Measurements from ENCODE around the gene SPAG9.

SPAG9 gene

GRCh38 chr17:50919321-50920040, 201.2 kb downstream of the SPAG9 start:
- Histone ChIP-seq H3K36me3 (ENCODE audit: insufficient read depth, low read length) (no peaks in the 10 kb centered on the region), H3K4me3 (ENCODE audit: low read length) (no peak overlapping the region), H3K27me3 (ENCODE audit: insufficient read depth, low read length) (no peaks in the 10 kb centered on the region), H2AFZ (ENCODE audit: low read depth, low read length) (no peak overlapping the region), H3K9me3 (ENCODE audit: low read length) (no peaks in the 10 kb centered on the region), H3K4me1 (ENCODE audit: insufficient read depth, low read length) (peaks cover 44% of the 10 kb centered on the region)

GRCh38 chr17:50918933-50919296, 201.8 kb downstream of the SPAG9 start:
- no peak overlapping the region for H3K4me3 ChIP-seq (ENCODE audit: low read length)
- peaks cover 44% of the 10 kb centered on the region for H3K4me1 ChIP-seq (ENCODE audit: insufficient read depth, low read length)

DNA sequence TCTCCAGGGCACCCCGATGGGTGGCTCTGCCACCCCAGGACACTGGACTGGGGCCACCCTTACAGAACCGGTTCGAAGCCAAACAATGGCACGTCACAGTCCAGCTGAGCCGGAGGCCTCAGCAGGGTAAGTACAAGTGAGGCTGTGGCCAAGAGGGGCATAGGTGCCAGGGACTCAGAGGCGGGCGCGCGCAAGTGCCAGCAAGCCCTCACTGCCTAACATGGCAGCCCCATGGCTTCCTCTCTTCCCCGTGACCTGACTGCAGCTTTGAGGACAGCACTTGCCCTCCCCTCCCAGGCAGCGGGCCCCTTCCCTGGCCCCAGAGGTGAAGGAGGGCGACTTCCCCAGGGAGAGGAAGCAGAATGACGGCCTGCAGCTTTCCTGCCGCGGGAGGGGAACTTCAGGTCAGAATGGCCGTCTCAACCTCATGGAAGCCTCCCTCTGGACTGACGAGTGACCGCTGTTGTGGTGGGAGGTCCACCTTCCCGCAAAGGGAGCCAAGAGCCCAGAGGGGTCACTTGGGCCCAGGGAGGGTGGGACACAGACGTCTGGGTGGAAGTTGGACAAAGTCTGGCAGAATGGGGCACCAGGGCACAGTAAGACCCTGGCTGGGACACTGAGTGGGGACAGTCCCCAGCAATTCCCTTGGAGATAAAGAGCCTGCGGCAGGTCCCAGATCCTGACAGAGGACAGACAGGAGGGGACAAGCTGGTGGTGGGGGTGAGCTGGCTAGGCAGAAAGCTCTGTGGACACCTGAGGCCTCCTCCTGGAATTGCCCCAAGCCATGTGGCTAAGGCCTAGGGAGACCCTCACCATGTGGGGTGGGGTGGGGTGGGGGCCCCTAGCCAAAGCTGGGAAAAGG, 202.4 kb downstream of the SPAG9 start:
- H3K36me3 ChIP-seq (ENCODE audit: insufficient read depth, low read length): no peaks in the 10 kb centered on the region
- H3K4me1 ChIP-seq (ENCODE audit: insufficient read depth, low read length): peaks cover 44% of the 10 kb centered on the region
- H2AFZ ChIP-seq (ENCODE audit: low read depth, low read length): no peak overlapping the region
- no peaks in the 10 kb centered on the region for H3K9me3 ChIP-seq (ENCODE audit: low read length)
- no peaks in the 10 kb centered on the region for H3K27me3 ChIP-seq (ENCODE audit: insufficient read depth, low read length)
- no peak overlapping the region for H3K4me3 ChIP-seq (ENCODE audit: low read length)

More at GRCh38 chr17:50918933-50919296, 201.8 kb downstream of the SPAG9 start:
- Histone ChIP-seq H2AFZ (ENCODE audit: low read depth, low read length) (no peak overlapping the region), H3K27me3 (ENCODE audit: insufficient read depth, low read length) (no peaks in the 10 kb centered on the region), H3K9me3 (ENCODE audit: low read length) (no peaks in the 10 kb centered on the region), H3K36me3 (ENCODE audit: insufficient read depth, low read length) (no peaks in the 10 kb centered on the region)

DNA sequence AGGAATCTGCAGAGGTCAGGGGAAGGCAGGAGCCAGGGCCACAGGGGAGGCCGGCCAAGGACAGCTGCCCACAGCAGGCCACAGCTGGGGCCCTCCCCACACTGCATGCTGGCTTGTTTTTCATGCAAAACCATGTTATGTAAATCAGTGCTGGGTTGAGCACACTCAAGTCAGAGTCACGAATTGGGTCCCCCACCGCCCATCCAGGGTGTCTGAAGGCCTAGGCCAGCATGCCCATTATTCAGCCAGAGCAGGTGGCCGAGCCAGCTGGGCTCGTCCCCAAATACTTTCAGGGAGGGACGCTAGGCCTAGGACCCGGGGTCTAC, 203.3 kb downstream of the SPAG9 start:
- Histone ChIP-seq H2AFZ (ENCODE audit: low read depth, low read length) (no peak overlapping the region), H3K27me3 (ENCODE audit: insufficient read depth, low read length) (no peaks in the 10 kb centered on the region), H3K4me3 (ENCODE audit: low read length) (no peak overlapping the region), H3K36me3 (ENCODE audit: insufficient read depth, low read length) (no peaks in the 10 kb centered on the region), H3K4me1 (ENCODE audit: insufficient read depth, low read length) (peaks cover 44% of the 10 kb centered on the region), H3K9me3 (ENCODE audit: low read length) (no peaks in the 10 kb centered on the region)

- no peaks in the 10 kb centered on the region for H3K9me3 ChIP-seq (ENCODE audit: low read length)
- peaks cover 44% of the 10 kb centered on the region for H3K4me1 ChIP-seq (ENCODE audit: insufficient read depth, low read length)
- H2AFZ ChIP-seq (ENCODE audit: low read depth, low read length): no peak overlapping the region
- no peaks in the 10 kb centered on the region for H3K36me3 ChIP-seq (ENCODE audit: insufficient read depth, low read length)
- H3K4me3 ChIP-seq (ENCODE audit: low read length): no peak overlapping the region
- no peaks in the 10 kb centered on the region for H3K27me3 ChIP-seq (ENCODE audit: insufficient read depth, low read length)
Observed at GRCh38 chr17:50916708-50917417, 203.8 kb downstream of the SPAG9 start.

DNA sequence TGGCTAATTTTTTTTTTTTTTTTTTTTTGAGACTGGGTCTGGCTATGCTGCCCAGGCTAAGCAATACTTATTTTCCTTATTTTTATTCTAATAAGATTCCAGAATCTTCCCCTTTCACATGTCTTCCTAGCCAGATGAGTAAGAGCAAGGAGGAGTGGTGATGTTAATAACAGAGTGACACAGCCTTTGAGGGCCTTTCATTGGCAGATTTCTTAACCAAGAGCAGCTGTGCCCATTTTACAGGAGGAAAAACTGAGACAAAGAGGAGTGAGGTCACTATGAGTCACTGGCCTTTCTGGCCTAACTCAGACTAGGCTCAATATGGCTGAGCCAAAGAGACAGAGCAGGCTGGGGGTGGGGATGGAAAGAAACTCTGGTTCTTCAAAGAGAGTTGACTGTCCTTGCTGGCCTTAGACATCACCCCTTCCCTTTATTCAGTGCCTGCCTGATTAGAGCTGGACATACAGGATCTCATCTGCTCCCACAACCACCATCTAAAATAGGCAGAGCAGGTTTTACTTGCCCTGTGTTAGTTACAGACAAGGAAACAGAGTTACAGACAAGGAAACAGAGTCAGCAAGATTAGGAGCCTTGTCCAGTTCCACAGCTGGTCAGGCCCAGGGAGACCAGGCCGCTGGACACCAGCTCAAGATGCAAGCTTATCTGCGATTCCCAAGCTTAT, 204.5 kb downstream of the SPAG9 start:
- no peak overlapping the region for H2AFZ ChIP-seq (ENCODE audit: low read depth, low read length)
- H3K4me1 ChIP-seq (ENCODE audit: insufficient read depth, low read length): peaks cover 44% of the 10 kb centered on the region
- no peaks in the 10 kb centered on the region for H3K36me3 ChIP-seq (ENCODE audit: insufficient read depth, low read length)
- H3K9me3 ChIP-seq (ENCODE audit: low read length): no peaks in the 10 kb centered on the region
- no peaks in the 10 kb centered on the region for H3K27me3 ChIP-seq (ENCODE audit: insufficient read depth, low read length)
- H3K4me3 ChIP-seq (ENCODE audit: low read length): no peak overlapping the region

DNA sequence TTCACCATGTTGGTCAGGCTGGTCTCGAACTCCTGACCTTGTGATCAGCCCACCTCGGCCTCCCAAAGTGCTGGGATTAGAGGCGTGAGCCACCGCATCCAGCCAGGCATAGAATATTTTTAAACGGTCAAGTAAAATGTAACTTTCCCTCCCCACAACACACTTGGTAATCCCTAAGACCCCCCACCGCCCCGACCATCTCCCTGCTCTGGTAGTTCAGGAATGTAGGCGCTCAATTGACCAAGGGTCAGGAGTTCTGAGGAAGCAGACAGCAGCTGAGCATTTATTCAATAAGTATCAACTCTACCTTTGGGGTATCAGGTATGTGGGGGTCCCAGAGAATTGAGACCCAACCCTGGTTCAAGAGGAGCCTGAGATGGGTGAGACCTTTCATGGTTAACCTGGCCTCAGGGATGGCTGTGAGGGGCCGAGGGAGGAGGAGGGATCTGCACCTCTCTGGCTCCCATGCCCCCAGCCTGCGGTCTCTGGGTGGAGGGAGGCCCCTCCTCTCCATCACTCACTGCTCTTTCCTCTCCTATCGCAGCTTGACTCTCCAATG, 206.1 kb downstream of the SPAG9 start:
- H3K27me3 ChIP-seq (ENCODE audit: insufficient read depth, low read length): peaks cover 3% of the 10 kb centered on the region
- no peaks in the 10 kb centered on the region for H3K9me3 ChIP-seq (ENCODE audit: low read length)
- no peaks in the 10 kb centered on the region for H3K36me3 ChIP-seq (ENCODE audit: insufficient read depth, low read length)
- no peak overlapping the region for H2AFZ ChIP-seq (ENCODE audit: low read depth, low read length)
- no peak overlapping the region for H3K4me3 ChIP-seq (ENCODE audit: low read length)
- H3K4me1 ChIP-seq (ENCODE audit: insufficient read depth, low read length): peaks cover 30% of the 10 kb centered on the region

- Histone ChIP-seq H3K27me3 (ENCODE audit: insufficient read depth, low read length) (peaks cover 3% of the 10 kb centered on the region), H2AFZ (ENCODE audit: low read depth, low read length) (no peak overlapping the region), H3K4me3 (ENCODE audit: low read length) (no peak overlapping the region), H3K36me3 (ENCODE audit: insufficient read depth, low read length) (no peaks in the 10 kb centered on the region), H3K4me1 (ENCODE audit: insufficient read depth, low read length) (peaks cover 22% of the 10 kb centered on the region), H3K9me3 (ENCODE audit: low read length) (no peaks in the 10 kb centered on the region)
Observed at GRCh38 chr17:50913120-50913519, 207.5 kb downstream of the SPAG9 start.
